ENCODE results near the gene SNX2.

SNX2 gene

DNA sequence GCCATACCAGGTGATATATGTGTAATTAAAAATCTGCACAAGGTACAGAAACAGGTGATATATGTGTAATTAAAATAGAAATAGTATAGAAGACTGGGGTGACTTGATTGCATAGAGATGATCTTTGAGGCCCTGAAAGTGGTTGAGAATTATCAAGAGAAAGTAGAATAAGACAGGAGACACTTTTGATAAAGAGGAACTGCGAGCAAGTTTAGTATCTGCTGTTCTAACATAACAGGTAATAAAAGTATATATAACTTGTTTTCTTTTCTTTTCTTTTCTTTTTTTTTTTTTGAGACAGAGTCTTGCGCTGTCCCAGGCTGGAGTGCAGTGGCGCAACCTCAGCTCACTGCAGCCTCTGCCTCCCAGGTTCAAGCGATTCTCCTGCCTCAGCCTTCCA, 5.4 kb downstream of the SNX2 start:
- TF ChIP-seq, protein P1, sequence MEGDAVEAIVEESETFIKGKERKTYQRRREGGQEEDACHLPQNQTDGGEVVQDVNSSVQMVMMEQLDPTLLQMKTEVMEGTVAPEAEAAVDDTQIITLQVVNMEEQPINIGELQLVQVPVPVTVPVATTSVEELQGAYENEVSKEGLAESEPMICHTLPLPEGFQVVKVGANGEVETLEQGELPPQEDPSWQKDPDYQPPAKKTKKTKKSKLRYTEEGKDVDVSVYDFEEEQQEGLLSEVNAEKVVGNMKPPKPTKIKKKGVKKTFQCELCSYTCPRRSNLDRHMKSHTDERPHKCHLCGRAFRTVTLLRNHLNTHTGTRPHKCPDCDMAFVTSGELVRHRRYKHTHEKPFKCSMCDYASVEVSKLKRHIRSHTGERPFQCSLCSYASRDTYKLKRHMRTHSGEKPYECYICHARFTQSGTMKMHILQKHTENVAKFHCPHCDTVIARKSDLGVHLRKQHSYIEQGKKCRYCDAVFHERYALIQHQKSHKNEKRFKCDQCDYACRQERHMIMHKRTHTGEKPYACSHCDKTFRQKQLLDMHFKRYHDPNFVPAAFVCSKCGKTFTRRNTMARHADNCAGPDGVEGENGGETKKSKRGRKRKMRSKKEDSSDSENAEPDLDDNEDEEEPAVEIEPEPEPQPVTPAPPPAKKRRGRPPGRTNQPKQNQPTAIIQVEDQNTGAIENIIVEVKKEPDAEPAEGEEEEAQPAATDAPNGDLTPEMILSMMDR (IDR thresholded peaks at IDR 0.05; ENCODE audit: borderline replicate concordance, insufficient read depth, low read depth, low read length) = no peak
- no peak overlapping the region for H3K4me3 ChIP-seq (ENCODE audit: low read depth, low read length)

DNA sequence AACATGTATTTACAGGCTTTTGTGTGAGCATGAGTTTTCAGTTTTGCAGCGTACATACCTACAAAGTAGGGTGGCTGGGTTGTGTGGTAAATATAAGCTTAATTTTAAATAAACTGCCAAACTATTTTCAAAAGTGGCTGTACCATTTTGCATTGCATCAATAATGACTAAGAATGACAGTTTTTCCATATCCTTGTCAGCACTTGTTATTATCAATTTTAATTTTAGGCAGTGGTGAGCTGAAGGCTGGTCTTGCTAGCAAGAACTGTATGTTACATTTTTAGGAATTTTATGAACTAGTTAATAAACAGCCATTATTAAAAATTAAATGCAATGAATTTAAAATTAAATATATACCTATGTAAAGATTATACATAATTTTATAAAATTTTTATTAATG, 6.6 kb downstream of the SNX2 start:
- TF ChIP-seq, protein P1 (IDR thresholded peaks at IDR 0.05; ENCODE audit: borderline replicate concordance, insufficient read depth, low read depth, low read length) = no peak
- no peak overlapping the region for H3K4me3 ChIP-seq (ENCODE audit: low read depth, low read length)

DNA sequence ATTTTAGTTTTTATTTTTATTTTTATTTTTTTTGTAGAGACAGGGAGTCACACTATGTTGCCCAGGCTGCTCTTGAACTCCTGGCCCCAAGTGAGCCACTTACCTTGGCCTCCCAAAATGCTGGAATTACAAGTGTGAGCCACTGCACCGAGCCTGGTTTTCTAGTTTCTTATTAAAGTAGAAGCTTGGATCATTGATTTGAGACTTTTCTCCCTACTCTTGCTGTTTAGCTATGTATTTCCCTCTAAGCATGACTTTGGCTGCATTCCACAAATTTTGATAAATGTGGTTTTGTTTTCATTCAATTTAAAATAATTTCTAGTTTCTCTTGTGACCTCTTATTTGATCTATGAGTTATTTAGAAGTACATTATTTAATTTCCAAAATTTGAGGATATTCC, 10.4 kb downstream of the SNX2 start:
- TF ChIP-seq, protein P1 (IDR thresholded peaks at IDR 0.05; ENCODE audit: borderline replicate concordance, insufficient read depth, low read depth, low read length) = no peak
- H3K4me3 ChIP-seq (ENCODE audit: low read depth, low read length) = no peak overlapping the region

DNA sequence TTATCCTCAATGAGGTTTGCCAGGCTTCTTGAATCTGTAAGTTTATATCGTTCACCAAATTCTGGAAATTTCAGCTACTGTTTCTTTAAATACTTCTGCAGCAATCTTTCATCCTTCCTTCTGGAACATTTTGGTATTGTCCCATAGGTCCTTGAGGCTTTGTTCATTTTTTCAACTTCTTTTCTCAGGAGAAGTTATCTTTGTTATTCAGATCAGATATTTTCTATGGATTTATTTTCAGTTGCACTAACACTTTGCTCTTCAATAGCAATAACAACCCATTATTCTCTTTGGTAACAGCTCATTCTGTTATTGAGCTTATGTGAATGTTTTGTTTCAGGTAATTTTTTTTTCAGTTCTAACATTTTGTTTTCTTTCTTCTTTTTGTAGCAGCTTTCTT, 13.5 kb downstream of the SNX2 start:
- TF ChIP-seq, protein P1 (IDR thresholded peaks at IDR 0.05; ENCODE audit: borderline replicate concordance, insufficient read depth, low read depth, low read length) = no peak

DNA sequence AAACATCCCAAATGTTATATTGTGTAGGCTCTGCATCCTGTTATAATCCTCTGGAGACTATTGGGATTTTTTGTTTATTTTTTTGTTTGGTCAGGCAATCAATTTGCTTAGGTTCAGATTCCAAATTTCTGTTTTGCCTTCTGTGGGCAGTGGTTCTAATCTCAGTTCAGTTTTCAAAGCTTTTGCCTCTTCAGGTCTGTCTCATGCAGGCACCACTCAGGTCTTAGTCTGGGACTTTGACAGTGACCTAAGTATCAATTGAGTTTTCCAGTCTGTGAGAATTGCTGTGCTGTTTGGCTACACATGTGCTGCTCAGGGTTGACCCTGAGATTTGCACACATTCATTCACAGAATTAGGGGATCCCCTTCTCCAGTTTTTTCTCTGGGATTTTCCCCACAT, 14.1 kb downstream of the SNX2 start:
- H3K4me3 ChIP-seq (ENCODE audit: low read depth, low read length) = no peak overlapping the region
- TF ChIP-seq, protein P1 (IDR thresholded peaks at IDR 0.05; ENCODE audit: borderline replicate concordance, insufficient read depth, low read depth, low read length) = no peak

More for the DNA sequence above, 13.5 kb downstream of the SNX2 start:
- H3K4me3 ChIP-seq (ENCODE audit: low read depth, low read length) = no peak overlapping the region

DNA sequence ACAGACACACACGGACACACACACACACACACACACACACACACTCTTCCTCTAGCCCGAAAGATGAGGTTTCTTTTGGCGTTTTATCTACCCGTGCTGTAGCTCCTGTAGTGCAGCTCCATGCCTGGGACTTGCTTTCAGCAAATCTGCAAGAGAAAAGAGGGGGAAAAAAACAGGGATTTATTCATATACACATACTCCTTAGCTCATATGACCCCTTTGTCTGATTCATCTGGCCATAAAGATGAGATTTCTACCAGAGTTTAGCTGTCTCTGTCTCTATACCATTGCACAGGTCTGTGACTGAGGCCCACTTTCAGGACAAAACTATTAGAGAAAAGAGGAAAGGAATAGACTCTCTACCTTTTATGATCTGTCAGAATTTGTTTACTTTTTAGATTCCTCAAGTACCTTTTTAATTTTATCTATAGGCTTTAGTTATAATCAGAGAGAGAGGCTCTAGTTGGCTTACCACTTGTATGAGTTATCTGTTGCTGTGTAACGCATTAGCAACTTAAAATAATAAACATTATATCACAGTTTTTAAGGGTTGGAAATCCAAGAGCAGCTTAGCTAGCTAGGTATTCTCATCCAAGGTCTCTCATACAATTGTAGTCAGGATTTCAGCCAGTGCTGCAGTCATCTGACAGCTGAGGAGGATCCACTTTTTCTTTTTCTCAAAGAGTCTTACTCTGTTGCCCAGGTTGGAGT, 14.7 kb downstream of the SNX2 start:
- no peak overlapping the region for H3K4me3 ChIP-seq (ENCODE audit: low read depth, low read length)
- TF ChIP-seq, protein P1 (IDR thresholded peaks at IDR 0.05; ENCODE audit: borderline replicate concordance, insufficient read depth, low read depth, low read length) = no peak

DNA sequence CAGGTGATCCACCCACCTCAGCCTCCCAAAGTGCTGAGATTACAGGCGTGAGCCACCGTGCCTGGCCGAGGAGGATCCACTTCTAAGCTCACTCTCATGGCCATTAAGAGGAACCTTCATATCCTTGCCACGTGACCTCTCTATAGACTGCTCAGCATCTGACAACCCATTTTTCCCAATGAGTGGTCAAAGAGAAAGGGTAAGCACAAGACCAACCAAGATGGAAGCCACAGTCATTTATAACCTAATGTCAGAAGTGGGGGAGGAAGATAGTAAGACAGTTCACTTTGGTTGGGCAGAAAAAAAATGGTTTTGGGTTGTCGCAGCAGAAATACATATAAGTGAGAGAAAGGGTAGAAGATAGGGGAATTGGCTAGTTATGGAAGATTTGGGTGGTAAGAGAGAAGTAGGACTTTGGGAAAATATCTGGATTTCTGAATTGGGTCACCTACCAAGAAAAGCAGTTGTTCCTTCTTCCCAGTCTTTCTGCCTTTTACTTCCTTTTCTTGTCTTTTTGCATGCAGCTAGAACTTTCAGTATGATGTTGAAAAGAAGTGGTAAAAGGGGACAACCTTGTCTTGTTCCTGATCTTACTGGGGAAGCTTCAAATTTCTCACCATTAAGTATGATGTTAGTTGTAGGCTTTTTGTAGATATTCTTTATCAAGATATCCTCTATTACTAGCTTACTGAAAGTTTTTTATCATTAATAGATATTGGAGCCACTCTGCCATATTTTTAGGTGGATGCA, 15.6 kb downstream of the SNX2 start:
- TF ChIP-seq, protein P1 (IDR thresholded peaks at IDR 0.05; ENCODE audit: borderline replicate concordance, insufficient read depth, low read depth, low read length) = no peak
- H3K4me3 ChIP-seq (ENCODE audit: low read depth, low read length) = no peak overlapping the region
